GM19023 (cell line): ENCODE data around the gene PTCH1.

Source experiments
- ATAC-seq: cut with Tn5 transposase; IDR thresholded peaks from one replicate; pipeline ENCODE4 v1.9.1; 2021; ENCODE audit warnings: mild to moderate bottlenecking, moderate library complexity; ENCODE audit not compliant: unreplicated experiment

The PTCH1 gene

DNA sequence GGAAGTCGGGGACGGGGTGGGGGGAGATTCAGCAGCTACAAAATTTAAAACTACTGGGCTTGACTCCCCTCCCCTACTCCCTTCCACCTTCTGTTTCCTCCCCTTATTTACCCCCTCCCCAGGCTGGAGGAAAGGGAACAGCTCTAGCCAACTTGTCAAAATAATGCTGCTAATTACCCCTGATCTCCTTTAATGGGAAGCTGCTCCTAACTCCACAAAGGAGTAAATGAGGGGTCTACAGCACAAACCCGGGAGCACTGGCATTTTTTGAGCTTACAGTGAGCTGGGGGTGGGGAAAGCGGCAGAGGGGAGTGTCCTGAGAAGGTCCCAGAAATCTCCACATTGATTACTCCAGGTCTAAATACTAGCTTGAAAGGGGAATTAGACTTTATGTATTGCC is 3.1 kb downstream of the PTCH1 start:
- no peak for ATAC-seq

DNA sequence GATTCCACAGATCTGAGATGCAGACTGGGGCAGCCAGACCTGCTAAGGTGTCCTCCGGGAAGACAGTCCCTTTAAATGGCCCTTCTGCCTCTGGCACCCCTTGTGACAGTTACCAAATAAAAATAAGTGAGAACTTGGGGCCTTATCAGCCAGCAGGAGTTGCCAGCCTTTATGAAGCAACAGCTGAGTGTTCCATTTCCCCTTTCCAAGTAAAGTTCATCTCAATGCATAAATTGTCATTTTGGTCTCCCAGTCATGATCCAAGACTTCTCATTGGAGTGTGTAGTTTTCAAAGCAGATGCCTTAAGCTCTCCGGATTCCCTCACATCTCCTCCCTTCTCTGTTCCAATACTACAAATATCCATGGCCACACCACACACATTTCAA is 4.1 kb downstream of the PTCH1 start:
- ATAC-seq, result no peak

DNA sequence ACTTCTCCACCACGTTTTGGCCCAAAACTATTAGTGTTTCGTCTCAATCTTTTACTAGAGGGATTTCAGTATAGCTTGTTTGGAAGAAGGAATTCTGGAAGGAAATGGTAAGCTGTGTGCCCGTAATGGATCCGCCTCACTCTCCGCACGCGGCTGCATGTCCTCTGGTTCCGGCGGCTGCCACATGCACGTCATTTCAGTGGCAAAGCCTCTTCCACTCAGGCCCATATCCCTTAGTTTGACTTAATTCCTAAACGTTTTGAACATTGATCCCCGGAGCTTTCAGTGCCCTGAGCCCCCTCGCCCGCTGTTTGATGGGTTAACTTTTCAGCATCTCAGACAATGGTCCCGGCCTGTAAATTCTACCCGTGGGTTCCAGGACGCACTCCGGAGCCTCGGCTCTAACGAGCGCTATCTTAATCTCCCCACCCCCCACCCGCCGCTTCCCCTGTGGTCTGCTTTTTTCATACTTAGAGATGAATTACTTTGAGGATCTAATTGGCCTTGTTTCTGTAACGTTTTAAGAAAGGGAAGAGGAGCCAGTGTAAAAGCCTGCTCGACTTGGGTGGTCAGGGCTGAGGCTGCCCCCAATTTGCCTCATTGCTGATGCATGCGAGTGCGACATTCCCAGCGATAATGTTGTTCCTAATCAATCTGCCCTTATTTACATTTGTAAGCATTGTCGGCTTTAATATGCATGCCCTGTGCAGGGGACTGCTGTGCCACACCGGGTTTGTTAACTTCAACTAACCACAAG is 4.6 kb downstream of the PTCH1 start:
- ATAC-seq, result no peak

DNA sequence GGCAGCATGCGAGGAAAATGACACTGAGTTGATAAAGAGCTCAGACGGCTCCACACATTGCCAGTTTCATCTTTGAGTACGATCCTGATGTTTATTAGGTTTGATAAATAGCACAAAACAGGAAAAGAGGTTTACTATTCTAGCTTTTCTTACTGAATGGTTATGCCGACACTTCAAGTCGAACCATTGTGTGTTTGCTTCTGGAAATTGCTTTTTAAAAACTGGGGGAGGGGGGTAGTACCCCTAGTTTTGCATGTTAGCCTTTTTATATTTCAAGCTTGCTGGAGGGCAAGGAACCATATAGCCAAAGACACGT is 5.2 kb downstream of the PTCH1 start:
- no peak for ATAC-seq

DNA sequence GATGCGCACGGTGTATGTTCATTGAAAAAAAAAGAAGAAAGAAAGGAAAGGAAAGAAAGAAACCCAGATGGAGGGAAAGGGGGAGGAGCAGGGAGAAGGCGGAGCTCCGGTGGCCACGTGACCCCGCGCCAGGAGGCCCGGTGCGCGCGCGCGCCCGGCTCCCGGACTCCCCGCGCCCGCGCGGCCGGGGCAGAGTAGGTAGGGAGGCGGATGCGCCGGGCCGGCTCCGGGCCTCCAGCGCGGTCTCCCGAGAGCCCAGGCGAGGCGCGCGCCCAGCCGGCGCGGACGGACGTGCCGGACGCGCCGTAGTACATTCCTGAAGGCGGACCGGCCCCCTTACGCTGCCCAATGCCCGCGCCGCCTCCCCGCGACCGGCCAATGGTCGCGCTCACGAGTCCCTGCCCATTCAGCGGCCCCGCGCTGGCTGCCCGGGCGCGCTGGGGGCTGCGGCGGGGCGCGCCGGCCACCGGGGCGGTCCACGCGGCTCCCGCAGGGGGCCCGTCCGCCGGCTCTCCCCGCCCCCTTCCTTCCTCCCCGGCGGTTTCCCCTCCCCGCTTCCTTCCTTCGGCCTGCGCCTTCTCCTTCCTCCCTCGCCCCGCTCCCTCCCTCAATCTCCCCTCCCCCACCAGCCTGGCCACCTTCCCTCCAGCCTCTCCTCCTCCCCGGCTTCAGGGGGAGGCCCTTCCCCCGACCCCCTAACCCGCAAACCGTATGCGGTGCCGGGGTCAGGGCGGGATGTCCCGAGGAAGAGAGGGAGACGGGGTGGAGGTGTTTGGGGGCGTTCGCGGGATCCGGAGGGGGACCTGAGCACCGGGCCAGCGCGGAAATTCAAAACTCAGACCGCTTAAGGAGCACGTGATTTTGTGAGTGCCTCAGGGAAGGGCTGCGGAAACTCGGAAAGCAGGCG is 5.8 kb downstream of the PTCH1 start:
- ATAC-seq, result peak; percentile 36

DNA sequence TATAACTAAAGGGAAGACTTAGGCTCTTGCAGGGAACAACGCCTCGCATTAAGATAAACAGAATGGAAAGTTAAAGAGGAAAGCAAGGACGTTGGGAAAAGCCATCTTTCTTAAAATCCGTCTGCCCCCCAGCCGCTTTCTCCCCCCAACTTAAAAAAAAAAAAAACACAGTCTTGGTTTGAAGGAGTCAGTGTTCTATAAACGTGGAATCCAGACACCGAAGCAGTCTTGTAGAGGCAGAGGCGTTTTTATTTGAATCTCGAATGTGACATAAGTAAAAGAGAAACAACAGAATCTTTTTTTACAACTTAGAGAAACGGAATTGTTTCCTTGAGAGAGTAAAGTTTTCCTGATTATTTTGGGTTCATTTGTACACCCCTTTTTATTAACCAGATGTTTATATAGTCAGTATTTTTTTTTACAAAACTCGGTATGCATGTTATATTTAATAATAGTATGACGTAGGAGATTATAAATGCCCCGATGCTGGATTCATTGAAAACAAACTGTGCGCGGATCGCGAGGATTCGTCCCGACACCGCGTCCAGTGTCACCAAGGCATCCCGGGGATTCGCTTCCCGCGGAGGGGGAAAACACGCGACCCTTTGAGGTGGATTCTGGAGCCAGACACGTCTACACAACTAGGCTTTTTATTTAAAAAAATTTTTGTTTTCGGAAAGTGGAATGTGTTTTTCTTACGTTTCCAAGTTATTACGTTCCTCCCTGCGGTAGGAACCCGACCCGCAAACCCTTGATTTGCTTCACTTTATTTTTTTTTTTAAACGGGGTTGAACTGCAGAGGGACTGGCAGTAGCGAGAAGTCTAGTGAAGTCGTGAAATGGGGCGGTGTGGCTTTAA is 6.7 kb downstream of the PTCH1 start:
- ATAC-seq, result no peak

DNA sequence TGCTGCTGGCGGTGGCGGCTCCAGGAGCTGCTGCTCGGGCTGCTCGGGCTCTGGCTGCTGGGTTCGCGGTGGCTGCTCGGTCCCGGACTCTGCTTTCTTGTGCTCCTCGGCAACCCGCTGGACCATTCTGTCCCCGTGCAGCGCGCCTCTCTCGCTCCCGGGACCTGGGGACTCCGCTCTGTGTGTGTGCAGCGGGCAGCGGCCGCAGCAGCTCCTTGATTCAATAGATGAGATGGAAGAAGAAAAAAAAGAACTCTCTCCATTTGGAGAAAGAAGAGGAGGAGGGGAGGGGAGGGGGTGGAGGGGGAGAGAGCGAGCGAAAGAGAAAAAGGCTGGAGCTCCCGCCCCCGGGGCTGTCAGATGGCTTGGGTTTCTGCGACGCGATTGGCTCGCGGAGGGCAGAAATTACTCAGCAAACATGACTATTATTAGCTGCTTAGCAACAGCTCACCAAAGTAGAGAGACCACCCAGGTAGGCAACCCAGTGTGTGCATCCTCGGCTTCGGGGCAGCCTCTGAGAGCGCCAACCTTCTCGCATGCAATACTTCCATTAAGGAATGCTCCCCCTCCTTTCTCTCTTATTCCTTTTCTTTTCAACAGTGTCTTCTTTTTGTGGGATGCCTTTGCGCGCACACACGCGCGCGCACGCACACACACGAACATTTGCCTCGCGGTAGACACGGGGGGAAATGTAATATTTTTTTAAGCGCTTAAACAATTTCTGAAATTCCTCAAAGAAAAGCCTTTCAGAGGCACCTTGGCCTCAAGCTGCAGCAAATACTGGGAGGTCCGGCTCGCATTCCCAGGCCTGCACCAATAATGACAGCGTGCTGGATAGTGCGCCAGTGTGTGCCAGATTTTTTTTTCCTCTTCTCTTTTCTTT is 7.6 kb downstream of the PTCH1 start:
- peak; percentile 35 for ATAC-seq

DNA sequence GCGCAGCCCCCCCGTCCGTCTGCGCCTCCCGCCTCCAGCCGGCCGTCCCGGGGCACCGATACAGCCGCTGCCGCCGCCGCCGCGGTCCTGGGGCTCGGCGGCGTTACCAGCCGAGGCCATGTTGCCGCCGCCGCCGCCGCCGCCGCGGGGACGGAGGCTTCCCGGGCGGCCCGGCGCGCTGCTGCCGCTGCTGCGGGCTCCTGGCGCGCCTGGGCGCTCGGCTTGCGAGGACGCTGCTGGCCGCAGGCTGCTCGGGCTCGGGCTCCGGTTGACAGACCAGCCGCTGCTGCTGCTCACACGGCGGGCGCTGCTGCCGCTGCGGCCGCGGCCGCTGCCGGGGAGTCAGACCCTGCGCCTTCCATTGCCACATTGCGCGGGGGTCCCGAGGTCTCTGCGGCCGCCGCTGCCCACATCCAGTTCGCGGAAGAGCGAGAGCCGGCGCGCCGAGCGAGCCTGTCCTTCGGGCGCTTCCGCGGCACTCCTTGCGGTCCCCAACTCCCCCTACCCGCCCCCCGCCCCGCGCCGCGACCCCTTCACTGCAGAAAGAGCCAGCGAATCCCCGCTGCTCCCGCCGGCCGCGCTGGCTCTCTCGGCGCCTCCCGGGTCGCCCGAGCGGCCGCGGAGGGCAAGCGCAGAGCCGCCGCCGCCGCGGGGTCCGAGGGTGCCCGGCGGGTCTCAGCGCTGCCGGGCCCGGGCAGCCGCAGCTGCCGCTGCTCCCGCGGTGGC is 8.4 kb downstream of the PTCH1 start:
- no peak for ATAC-seq

DNA sequence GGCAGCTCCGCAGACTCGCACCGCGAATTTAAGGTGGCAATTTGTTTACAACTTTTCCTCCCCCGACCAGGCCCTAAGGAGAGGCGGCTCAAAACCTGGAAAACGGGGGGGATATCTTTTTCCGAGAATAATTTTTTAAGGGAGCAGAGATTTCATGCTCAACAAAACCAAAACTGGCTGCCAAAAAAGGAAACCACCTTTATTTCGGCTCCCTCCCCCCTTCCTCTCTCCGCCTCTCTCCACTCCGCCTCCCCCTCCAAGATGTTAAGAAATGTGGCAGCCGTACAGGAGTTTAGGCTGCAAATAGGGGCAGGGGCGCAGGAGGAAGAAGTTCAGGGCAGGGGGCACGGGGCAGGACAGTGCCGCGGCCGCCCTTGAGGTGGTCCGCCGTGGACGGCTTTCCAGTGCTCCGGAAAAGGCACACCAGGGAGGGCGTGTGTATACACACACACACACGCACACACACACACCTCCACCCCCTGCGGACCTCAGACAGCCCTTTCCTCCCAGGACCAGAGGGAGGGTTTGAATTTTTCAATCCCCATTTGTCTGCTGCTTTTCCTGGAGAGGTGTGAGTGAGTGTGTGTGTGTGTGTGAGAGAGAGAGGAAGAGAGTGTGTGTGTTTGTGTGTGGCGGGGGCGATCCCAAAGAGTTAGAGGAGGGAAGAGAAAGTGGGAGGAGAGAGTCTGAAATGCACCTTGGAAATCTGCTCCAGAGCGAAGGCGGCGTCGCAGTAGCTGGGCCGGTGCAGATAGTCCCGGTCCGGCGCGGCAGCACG is 9.1 kb downstream of the PTCH1 start:
- no peak for ATAC-seq

DNA sequence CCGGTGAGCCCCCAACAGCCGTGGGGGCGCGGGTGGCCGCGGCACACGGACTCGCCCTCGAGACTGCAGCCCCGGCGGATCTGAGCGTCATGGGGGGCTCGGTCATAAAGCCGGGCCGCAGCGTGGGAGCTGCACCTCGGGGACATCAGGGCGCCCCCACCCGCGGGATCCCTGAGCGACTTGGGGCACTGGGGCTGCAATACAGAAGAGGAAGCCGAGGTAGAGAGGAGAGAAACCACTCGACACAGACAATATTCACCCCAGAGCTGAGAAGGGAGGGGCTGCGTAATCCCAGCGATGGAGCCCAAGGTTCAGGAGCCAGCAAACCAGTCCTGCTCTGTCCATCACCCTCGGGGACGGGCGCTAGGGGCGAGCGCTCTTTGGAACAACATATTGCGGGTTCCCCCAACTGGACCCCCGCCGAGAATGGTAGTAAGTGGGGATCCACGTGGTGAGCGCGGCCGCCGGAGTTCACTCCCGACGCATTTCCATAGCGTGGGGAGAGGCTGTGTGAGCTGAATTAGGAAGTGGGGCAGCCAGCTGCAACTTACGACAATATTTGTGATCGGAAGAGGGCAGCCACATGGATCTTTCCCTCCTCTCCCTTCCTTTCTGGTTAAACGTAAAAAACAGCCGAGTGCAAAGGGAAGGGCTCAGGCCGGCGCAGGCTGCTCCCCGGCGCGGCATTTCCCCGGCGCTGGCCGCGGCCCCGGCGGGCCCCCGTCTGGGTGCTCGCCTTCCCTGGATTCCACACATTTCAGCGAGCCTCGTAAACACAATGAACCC is 9.9 kb downstream of the PTCH1 start:
- peak; percentile 6 for ATAC-seq

DNA sequence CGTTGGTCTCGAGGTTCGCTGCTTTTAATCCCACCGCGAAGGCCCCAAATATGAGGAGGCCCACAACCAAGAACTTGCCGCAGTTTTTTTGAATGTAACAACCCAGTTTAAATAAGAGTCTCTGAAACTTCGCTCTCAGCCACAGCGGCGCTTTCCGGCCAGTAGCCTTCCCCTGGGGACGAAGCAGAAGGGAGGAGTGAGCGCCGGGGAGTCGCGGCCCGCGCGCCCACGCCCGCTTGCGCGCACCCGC is 10.4 kb downstream of the PTCH1 start:
- peak; percentile 26 for ATAC-seq

DNA sequence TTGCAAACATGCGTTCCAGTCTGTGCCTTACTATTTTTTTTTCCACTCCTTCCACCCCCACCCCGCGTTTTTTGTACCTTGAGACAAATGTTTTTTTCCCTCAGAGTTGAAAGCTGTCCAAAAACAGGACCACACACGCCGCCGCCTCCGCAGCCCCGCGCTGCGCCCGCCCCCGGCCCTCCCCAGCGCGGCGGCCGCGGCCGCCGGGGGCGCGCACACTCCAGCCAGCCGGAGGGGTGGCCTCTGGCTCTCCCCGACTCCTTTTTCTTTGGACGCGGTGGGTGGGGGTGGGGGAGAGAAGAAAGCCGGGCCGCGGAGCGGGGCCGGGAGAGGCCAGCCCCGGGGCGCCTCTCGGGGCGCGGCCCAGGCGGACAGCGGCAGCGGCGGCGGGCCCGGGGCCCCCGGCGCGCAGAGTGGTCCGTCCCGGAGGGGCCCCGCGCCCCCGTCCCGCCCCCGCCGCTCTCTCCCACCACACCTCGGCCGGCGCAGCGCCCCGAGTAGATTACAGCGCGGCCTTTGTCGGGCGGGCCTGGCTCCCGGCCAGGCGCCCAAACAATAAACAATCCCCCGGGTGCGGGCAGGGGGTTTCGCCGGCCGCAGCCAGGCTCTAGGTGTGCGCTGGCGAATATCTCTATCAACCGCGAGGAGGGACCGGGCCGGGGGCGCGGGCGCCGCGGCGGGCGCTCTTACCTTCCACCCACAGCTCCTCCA is 10.9 kb downstream of the PTCH1 start:
- ATAC-seq, result peak; percentile 25

DNA sequence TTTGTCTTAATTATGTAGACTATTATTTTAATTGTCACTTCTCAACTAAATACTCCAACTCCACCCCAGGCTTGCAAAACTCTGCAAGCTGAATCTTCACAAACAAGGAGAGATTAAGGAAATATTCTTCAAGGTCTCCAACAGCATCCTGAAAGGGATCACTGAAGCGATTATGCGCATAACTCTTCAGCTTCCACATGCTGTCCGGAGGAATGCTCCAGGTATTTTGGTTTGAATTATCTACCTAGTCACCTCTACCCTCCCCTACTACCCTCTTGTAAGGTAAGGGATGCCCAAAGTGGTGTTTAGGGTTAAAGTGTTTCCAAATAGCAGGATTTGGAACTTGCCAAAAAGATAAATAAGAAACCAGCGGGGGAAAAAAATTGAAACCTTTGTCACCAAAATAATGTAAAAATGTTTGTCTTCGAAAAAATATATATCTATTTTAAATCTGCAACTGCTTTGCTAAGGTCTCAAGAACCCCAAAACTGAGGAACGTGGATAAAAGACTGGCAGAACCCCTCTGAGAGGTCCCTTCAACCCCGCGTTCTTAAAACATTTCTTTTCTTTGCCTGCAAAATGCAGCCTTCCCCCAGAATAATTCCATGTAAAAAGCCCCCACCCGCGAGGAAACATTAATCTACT is 11.6 kb downstream of the PTCH1 start:
- no peak for ATAC-seq

DNA sequence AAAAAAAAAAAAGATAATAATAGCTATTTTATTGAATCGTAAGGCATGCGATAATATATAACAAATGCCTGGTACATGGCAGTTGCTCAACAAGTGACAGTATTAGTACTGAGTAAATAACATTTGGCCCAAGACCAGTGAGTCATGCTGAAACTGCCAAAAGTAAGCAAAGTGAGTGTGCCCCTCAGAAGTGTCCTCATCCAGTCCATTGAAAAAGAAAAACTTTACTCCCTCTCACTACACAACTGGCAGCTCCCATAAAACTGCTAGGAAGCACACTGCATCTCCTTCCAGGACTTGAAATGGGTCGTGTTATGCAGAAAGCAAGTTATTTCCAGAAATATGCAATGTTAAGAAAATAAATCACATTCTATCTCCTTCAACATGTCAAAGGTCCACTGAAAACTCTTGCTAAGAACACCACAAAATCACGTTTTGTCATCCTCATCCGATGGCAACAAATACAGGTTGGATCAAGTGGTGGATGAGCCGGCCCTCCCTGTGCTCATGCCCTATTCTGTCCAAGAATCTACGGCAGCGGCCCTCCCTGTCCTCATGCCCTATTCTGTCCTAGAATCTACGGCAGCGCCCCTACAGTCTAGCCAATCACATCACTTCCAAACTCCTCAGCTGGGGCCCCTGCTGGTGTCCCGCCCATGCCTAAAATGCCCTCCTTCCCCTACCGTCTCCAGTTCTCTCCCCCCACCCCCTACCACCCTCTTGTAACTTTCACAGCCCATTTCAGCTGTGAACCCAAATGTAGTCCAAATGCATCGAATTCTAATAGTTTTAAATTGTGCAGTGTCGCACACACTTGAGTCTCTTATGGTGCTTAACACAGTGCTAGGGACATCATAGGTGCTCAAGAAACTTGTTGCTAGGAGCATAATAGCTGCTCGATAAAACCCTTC is 12.5 kb downstream of the PTCH1 start:
- ATAC-seq, result no peak

DNA sequence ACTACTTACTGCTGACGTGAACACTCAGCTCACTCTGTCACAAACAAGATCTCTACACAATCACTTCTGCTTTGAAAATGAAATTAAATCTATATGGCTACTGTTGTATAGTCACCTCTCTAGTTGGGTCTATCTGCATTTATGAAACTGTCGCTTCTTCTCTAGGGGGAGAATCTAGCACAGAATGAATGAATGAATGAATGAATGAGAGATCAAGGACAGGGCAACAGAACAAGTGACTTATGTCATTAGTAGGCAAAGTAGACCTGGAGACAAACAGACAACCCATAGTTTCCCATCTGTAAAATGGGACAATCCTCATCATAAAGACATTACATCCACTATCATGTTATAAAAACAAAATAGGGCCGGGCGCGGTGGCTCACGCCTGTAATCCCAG is 13.4 kb downstream of the PTCH1 start:
- no peak for ATAC-seq

DNA sequence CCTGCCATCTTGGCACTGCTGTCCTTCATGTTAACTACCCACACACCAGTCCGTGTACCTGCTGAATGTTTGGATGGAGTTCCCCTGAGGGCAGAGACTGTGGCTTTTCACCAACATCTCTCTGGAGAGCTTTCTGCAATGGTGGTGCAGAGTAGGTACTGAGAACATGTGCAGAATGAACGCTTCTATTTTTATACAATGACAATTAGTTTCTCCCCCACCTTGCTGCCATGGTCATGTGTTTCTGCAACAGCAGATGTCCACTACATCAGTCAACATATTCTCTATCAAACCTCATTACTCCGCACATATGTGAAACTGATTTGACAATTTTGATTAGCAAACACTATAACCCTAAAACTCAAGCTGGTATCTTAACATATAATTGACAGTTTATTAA is 14.5 kb downstream of the PTCH1 start:
- ATAC-seq, result no peak
